ENCODE measurements around the gene PPP1R9A. TPM values are rescaled to one million over a fixed set of nuclear protein-coding genes. Genes with fewer than 3 reads are reported as not detected.
"Not testable (repeated sequence)": the region's sequence is repeated elsewhere in the genome, so short reads cannot be mapped to it uniquely, and the experiment has no call there.

Gene PPP1R9A
- total RNA-seq, 3 donors from 2014 or later: 7.5 to 34.7 (median 19.3) TPM

DNA sequence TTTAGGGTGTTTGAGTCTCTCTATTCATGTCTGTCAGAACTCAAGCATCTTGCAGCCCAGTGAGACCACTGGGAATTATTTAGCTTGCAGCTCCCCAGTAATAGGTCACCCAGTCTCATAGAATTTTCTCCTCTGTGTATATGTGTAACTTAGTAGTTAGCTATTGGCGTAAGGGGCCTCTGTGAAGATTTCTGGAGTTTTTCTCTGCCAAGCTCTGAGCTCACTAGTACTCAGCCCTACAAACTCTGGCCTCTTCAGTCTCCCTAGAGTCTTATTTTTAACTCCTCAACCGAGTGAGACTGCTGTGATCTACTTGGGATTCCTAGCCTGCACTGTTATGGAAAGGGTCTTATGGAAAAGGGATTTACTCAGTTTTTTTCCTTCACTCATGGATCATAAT is 90.2 kb downstream of the PPP1R9A start:
- DNase-seq (ENCODE audit: low spot score in 2 of 2): no peak
- Histone ChIP-seq H3K4me3 (no peak overlapping the region), H3K36me3 (no peaks in the 10 kb centered on the region), H3K4me1 (no peaks in the 10 kb centered on the region), H3K9me3 (no peaks in the 10 kb centered on the region), H3K27me3 (no peaks in the 10 kb centered on the region), H3K27ac (no peak overlapping the region)
- TF ChIP-seq POLR2AphosphoS5 (IDR thresholded peaks at IDR 0.05) (no peak), POLR2A (IDR thresholded peaks at IDR 0.05) (no peak)
- TF ChIP-seq, protein P1, sequence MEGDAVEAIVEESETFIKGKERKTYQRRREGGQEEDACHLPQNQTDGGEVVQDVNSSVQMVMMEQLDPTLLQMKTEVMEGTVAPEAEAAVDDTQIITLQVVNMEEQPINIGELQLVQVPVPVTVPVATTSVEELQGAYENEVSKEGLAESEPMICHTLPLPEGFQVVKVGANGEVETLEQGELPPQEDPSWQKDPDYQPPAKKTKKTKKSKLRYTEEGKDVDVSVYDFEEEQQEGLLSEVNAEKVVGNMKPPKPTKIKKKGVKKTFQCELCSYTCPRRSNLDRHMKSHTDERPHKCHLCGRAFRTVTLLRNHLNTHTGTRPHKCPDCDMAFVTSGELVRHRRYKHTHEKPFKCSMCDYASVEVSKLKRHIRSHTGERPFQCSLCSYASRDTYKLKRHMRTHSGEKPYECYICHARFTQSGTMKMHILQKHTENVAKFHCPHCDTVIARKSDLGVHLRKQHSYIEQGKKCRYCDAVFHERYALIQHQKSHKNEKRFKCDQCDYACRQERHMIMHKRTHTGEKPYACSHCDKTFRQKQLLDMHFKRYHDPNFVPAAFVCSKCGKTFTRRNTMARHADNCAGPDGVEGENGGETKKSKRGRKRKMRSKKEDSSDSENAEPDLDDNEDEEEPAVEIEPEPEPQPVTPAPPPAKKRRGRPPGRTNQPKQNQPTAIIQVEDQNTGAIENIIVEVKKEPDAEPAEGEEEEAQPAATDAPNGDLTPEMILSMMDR (IDR thresholded peaks at IDR 0.05): no peak
- intact Hi-C loops (cut with DNase I; ENCODE audit: low total_unique reads): no loop called here

DNA sequence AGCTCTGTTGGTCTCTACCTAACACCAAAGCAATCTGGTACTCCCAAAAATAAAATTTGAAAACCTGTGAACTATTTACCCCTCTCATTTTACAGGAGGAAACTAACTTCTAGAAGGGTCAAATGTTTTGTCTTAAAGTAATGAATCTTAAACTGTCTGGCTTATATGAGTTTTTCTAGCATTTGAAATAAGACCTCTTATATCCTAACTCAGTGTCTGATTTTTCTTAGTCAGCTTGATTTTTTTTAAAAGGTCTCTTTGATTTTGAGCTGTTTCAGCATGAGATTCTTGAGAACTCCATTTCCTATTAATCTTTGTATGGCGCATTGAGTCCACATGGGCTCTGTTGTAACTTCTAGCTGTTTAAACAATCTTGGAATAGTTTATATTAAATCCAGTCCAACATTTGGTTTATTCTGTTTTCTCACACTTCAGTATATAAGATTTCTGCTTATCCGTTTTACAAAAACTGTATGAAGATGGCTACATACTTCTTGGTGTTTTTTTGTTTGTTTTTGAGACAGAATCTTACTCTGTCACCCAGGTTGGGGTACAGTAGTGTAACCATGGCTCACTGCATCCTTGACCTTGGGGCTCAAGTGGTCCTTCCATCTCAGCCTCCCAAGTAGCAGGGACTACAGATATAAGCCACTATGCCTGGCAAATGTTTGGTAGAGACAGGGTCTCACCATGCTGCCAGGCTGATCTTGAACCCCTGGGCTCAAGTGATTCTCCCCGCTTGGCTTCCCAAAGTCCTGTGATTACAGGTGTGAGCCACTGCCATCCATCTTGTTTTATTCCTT is 91.1 kb downstream of the PPP1R9A start:
- intact Hi-C loops (cut with DNase I; ENCODE audit: low total_unique reads): loop anchor here (2.0 kb wide), 1 partner anchor 26 kb away; no protein-coding TSS in a partner anchor
- TF ChIP-seq POLR2AphosphoS5 (IDR thresholded peaks at IDR 0.05) (no peak), POLR2A (IDR thresholded peaks at IDR 0.05) (no peak)
- TF ChIP-seq, protein P1 (IDR thresholded peaks at IDR 0.05): no peak
- H3K4me3 ChIP-seq: no peak overlapping the region

DNA sequence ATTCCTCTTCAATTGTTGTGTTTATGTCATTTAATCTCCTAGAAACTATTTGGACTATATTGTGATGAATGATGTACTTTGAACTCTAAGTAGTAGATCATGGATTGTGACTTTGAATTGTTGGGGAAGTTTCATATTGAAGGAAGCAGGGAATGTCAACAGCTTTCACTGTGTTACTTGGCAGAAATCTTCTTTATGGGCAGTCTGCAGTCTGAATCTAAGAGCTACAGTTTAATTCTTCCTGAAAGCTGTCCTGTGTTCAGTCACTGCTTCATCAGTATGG is 91.6 kb downstream of the PPP1R9A start:
- TF ChIP-seq POLR2A (IDR thresholded peaks at IDR 0.05) (no peak), POLR2AphosphoS5 (IDR thresholded peaks at IDR 0.05) (no peak)
- TF ChIP-seq, protein P1 (IDR thresholded peaks at IDR 0.05): no peak
- DNase-seq (ENCODE audit: low spot score in 2 of 2): no peak
- no peaks in the 10 kb centered on the region for H3K27me3 ChIP-seq
- H3K9me3 ChIP-seq: no peaks in the 10 kb centered on the region
- H3K4me1 ChIP-seq: no peaks in the 10 kb centered on the region
- H3K27ac ChIP-seq: no peak overlapping the region
- intact Hi-C loops (cut with DNase I; ENCODE audit: low total_unique reads): loop anchor here (2.0 kb wide), 1 partner anchor 26 kb away; no protein-coding TSS in a partner anchor
- no peaks in the 10 kb centered on the region for H3K36me3 ChIP-seq
- no peak overlapping the region for H3K4me3 ChIP-seq

More for the DNA sequence above, 91.1 kb downstream of the PPP1R9A start:
- no peak overlapping the region for H3K27ac ChIP-seq
- H3K9me3 ChIP-seq: no peaks in the 10 kb centered on the region
- no peaks in the 10 kb centered on the region for H3K36me3 ChIP-seq
- H3K4me1 ChIP-seq: no peaks in the 10 kb centered on the region
- no peaks in the 10 kb centered on the region for H3K27me3 ChIP-seq
- no peak for DNase-seq (ENCODE audit: low spot score in 2 of 2)

DNA sequence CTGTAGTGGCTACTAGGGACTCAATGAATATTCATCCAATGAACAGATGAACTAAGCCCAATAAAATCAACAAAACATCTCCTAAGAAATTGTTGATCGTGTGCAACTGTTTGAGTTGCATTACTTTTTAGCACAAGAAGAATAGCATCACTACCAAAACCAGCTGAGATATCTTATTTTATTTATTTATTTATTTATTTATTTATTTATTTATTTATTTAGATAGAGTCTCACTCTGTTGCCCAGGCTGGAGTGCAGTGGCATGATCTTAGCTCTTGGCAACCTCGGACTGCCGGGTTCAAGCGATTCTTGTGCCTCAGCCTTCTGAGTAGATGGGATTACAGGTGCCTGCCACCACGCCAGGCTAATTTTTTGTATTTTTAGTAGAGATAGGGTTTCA is 92.2 kb downstream of the PPP1R9A start:
- intact Hi-C loops (cut with DNase I; ENCODE audit: low total_unique reads): loop anchor here (2.0 kb wide), 1 partner anchor 25 kb away; no protein-coding TSS in a partner anchor
- H3K36me3 ChIP-seq: not testable (repeated sequence)

DNA sequence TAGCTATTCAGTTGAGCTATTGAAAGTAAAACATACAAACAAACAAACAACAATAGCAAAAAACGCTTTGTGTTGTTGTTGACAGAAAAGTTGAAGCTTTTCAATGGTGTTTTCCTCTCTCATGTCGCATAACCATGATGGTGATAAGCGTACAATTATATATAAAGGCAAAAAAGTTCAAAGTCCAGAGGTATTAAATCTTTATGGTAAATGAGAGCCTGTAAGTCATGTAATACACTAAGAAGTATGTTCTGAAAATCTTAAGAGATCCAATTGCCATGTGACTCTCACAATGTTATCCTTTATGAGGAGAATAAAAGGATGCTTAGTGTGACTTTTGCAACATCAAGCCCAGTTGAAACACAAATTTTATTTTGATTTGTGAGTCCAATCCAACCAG is 93.9 kb downstream of the PPP1R9A start:
- TF ChIP-seq POLR2A (IDR thresholded peaks at IDR 0.05): no peak
- Histone ChIP-seq H3K4me1 (no peaks in the 10 kb centered on the region), H3K27ac (no peak overlapping the region), H3K9me3 (no peaks in the 10 kb centered on the region), H3K36me3 (no peaks in the 10 kb centered on the region), H3K4me3 (no peak overlapping the region), H3K27me3 (no peaks in the 10 kb centered on the region)
- no peak for DNase-seq (ENCODE audit: low spot score in 2 of 2)
- intact Hi-C loops (cut with DNase I; ENCODE audit: low total_unique reads): no loop called here

More for the DNA sequence above, 92.2 kb downstream of the PPP1R9A start:
- H3K4me3 ChIP-seq; H3K9me3 ChIP-seq; H3K4me1 ChIP-seq; DNase-seq (ENCODE audit: low spot score in 2 of 2); H3K27me3 ChIP-seq; H3K27ac ChIP-seq: not testable (repeated sequence)

DNA sequence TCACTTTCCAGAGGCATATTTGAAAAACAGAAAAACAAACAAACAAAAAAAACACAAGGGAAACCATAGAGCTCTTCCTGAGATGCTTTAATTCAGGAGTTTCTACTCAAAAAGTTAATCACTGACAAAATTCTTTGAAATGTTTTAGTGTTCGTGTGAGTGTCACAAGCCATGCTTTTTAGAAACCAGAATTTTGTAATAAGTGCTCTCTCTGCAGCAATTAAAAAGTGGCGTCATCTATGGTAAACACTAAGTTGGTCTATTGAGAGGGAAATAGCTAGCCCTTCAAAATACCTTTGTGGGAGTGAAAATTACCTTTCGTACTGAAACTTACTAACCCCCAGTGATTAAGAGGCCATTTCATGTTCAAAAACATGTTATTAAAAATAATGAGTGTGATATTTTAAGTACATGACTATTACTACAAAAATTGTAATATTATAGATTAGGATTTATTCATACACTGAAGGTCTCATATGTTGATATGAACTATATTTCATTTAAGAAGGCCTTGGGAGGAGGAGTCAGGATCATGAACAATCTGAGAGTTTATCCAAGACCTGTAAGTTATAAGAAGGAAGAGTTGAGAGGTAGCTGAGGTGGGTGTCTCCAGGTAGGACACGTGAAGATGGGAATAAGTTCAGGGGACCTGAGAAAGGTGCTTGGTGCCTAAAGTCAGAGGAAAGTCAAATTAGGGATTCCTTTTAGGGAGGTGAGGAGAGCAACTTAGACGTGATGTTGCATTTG is 94.6 kb downstream of the PPP1R9A start:
- no peak overlapping the region for H3K4me3 ChIP-seq
- DNase-seq (ENCODE audit: low spot score in 2 of 2): no peak
- H3K9me3 ChIP-seq: no peaks in the 10 kb centered on the region
- H3K27me3 ChIP-seq: no peaks in the 10 kb centered on the region
- intact Hi-C loops (cut with DNase I; ENCODE audit: low total_unique reads): no loop called here
- no peaks in the 10 kb centered on the region for H3K4me1 ChIP-seq
- no peaks in the 10 kb centered on the region for H3K36me3 ChIP-seq
- no peak for TF ChIP-seq POLR2A (IDR thresholded peaks at IDR 0.05)
- TF ChIP-seq, protein P1 (IDR thresholded peaks at IDR 0.05): no peak
- no peak for TF ChIP-seq POLR2AphosphoS5 (IDR thresholded peaks at IDR 0.05)
- H3K27ac ChIP-seq: no peak overlapping the region
